HK-2 (cell line): ENCODE results near the gene CCDC149.
"Not testable (repeated sequence)": the region's sequence is repeated elsewhere in the genome, so short reads cannot be mapped to it uniquely, and the experiment has no call there.

Experiments
- DNase-seq: peaks from one replicate; pipeline ENCODE4 v3.0.0-alpha.2; 2018; ENCODE audit not compliant: unreplicated experiment

Gene CCDC149

GRCh38 chr4:24917076-24917856, 4.4 kb upstream of the CCDC149 start:
- no peak for DNase-seq

DNA sequence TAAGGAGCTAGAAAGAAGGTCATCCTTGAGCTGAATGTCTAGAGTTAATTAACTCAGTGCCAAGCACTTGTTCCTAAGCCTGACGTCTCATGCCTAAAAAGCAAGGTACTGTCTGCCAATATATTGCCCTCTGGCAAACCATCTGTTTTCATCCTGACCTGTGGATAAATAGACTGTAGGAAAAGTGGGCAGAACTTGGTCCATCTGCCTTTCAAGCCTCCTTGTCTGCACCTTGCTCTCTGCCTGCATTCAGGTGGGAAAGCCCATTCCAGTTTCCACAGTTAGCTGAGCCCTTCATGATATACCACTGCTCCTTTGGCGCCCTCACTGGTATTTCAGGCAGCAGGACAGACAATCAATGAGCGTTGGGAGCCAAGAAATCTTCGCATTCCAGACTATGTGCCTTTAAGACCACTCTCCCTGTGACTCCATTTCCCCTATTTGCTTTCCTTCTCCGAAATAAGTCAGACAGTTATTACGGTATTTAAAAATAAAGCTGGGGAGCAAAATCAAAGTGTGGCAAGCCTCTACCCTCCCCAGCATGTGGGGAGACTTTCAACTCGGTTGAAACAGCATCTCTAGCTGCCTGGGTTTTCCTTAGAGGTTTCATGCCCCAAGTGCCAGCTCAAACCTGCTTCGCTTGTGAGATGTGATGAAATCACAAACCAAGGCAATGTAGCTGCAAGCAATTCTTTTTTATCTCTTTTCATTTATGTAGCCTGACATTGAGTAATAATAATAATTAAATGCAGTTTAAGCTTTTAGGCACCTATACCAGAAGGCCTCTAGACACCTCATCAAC, 2.5 kb upstream of the CCDC149 start:
- no peak for DNase-seq

DNA sequence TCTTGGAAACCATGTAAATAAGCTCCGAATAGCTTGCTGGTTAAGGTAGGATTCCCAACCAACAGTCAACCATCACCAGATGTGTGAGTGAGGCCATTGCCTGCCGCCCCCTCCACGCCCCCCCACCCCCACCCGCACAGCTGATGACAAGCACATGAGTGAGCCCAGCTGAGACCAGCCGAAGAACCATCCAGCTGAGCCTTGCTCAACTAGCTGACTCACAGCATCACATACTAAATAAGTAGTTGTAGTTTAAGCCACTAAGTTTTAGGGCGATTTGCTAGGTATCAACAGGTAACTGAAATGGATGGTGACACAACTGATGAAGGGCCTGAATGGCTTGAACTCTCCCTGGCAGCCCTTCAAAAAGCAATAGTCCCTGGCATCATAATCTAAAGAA, 1.6 kb upstream of the CCDC149 start:
- DNase-seq = no peak

DNA sequence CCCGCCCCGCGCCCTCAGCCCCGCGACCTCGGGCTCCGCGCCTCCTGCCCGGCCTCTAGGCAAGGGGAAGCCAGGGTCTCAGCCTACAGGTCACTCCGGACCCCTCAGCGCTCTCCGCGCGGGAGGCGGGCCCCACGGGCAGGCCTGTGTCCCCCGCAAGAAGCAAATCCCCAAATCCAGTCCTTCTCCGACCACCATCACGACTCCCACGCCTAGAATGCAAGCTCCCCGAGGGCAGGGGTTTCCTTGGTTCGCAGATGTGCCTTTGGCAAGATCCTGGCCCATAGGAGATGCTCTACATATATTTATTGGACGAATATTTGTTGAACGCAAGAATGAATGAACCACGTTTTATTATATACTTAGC, 260 bp upstream of the CCDC149 start:
- no peak for DNase-seq

GRCh38 chr4:24910499-24910898, 2.3 kb downstream of the CCDC149 start:
- no peak for DNase-seq

- DNase-seq = not testable (repeated sequence)
Observed at GRCh38 chr4:24909606-24910005, 3.2 kb downstream of the CCDC149 start.

DNA sequence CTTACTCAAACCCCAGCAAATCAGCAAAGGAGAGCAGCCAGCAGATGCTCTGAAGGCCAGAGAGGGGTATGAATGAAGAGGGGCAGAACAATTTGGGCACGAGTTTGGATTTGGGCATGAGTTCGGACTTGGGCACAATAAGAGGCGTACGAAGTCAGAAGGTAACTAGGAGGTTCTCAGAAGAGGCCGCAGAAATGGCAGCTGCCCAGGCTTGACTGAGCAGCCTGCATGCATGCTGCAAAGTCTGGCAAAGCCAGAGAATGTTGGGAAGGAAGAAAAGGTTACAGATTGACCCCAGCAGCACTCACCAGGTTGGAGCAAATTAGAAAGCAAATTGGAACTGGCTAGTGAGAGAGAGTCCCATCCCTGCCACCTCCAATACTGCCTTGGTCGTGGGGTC, 15.2 kb downstream of the CCDC149 start:
- DNase-seq = no peak

GRCh38 chr4:24896977-24897376, 15.9 kb downstream of the CCDC149 start:
- no peak for DNase-seq

- DNase-seq = no peak
Observed at GRCh38 chr4:24896056-24896455, 16.8 kb downstream of the CCDC149 start.

DNA sequence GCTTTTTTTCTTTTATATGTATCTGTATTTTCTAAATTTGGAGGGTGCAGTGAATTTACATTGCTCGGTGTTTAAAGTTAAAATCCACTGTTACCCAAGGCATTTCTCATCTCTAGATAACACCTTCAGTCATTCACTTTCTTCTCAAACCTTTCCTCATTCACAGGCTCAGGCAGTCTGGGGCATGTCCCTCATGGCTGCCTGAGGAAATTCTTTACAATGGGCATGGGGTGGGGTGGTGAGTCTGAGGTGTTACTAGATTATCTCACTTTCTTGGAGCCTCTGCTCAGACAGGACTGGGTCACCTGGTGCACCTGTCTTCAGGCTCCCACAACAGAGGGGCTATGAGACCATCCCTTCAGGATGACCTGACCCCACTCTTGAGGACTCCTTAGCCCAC, 17.4 kb downstream of the CCDC149 start:
- no peak for DNase-seq

DNA sequence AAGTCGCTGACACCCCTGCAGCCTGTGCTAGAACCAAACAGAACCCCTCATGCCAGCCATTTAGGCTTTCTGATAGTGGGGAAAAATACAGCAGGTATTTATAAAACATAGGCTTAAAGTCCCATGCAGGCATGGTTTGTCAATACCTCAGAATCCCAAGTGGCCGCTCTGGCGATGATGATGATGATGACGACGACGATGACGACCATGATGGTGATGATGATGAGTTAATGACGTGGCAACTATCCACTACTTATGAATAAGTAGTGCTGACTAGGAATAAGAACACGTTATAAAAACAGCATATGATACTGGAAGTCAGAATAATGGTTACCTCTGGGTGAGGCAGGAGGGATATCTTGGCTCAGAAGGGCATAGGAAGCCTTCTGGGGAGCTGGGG, 18.0 kb downstream of the CCDC149 start:
- no peak for DNase-seq

- DNase-seq = no peak
Observed at GRCh38 chr4:24894243-24894642, 18.6 kb downstream of the CCDC149 start.

DNA sequence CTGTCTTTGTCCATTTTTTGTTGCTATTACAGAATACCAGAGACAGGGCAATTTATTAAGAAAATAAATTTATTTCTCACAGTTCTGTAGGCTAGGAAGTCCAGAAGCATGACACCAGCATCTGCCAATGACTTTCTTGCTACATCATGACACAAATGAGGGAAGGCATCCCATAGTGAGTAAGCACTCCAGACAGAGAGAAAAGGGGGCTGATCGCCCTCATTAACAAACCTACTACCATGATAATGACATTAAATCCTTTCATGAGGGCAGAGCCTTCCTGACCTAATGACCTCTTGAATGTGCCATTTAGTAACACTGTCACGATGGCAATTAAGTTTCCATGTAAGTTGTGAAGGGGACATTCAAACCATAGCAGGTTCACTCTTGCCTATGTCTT, 20.1 kb downstream of the CCDC149 start:
- DNase-seq = no peak

- DNase-seq = no peak
Observed at GRCh38 chr4:24892278-24892677, 20.6 kb downstream of the CCDC149 start.

- DNase-seq = no peak
Observed at GRCh38 chr4:24890561-24891126, 22.2 kb downstream of the CCDC149 start.

DNA sequence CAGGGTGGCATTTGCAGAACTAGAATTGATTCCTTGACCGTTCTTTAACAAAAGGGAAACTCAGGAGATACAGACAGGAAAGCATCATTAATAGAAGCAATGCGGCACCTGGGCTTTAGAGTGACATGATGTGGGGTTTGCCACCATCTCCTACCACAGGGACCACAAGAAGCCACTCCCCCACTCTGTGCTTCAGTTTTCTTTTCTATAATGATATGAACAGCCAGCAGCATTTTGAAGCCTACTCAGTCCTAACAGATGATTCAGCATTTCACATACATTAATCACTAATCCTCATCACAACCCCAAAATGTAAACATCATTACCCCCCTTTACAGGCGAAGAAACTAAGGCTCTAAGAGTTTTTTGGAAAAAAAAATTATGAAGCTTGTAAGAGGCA, 22.9 kb downstream of the CCDC149 start:
- DNase-seq = no peak

- DNase-seq = no peak
Observed at GRCh38 chr4:24888475-24889344, 24.1 kb downstream of the CCDC149 start.

DNA sequence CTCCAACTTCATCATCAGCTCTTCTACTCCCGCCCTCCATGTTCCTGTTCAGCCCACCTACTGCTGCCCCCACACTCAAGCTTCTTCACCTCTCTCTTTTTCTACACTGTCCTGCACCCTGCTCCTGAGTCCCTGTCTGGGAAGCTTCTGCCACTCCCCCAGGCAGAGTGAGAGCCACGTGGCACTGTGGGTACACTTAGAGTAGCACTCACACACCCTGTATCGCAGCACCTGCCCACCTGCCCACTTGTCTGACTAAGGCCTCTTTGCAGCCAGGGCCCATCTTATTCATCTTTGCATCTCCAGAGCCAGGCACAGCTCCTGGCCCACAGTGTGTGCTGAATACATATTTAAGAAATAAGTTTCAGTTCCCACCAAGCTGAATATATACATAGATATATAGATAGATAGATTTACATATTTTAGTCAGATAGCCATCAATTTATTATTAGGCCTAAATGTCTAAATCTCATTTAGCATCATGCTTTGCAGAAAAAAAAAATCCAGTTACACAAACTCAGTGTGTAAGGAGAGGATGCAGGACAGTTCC, 24.9 kb downstream of the CCDC149 start:
- no peak for DNase-seq

- DNase-seq = no peak
Observed at GRCh38 chr4:24886596-24886995, 26.2 kb downstream of the CCDC149 start.

GRCh38 chr4:24885342-24885741, 27.5 kb downstream of the CCDC149 start:
- DNase-seq = no peak

- no peak for DNase-seq
Observed at GRCh38 chr4:24884902-24885301, 27.9 kb downstream of the CCDC149 start.
